Measurements from ENCODE around the gene KCNK6. TPM values are rescaled to one million over a fixed set of nuclear protein-coding genes. Genes with fewer than 3 reads are reported as not detected.

Gene KCNK6
- total RNA-seq, 1 donor from 2014 or later = 19.0 TPM

DNA sequence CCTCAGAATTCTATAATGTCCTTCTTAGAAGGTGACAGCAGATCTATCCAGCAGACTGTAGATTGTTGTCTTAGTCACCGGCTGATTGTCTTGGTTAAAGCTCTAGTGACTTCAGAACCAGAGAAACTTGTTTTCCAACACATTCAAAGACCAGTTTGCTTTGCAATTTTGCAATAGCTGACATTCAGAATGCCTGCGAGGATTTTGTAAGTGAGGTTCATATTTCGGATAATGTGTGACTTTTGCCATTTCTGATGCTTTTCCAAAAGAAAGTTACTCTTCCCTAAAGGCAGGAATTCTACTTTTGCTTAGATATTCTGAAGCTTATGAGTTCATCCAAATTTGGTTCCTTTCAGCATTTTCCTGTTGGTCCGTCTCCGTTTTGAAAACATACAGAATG, 42.1 kb upstream of the KCNK6 start:
- TF ChIP-seq CTCF (IDR thresholded peaks at IDR 0.05; ENCODE audit: insufficient read depth, low read length, severe bottlenecking) = no peak
- no peak for FAIRE-seq
- Histone ChIP-seq H3K27me3 (ENCODE audit: control insufficient read depth, insufficient read depth, low read length) (no peaks in the 10 kb centered on the region), H3K4me3 (ENCODE audit: low read depth, low read length) (no peak overlapping the region), H3K36me3 (ENCODE audit: control insufficient read depth, insufficient read depth, low read length) (peaks cover 13% of the 10 kb centered on the region)
- peak; percentile 90 for DNase-seq (ENCODE audit: low read depth)

DNA sequence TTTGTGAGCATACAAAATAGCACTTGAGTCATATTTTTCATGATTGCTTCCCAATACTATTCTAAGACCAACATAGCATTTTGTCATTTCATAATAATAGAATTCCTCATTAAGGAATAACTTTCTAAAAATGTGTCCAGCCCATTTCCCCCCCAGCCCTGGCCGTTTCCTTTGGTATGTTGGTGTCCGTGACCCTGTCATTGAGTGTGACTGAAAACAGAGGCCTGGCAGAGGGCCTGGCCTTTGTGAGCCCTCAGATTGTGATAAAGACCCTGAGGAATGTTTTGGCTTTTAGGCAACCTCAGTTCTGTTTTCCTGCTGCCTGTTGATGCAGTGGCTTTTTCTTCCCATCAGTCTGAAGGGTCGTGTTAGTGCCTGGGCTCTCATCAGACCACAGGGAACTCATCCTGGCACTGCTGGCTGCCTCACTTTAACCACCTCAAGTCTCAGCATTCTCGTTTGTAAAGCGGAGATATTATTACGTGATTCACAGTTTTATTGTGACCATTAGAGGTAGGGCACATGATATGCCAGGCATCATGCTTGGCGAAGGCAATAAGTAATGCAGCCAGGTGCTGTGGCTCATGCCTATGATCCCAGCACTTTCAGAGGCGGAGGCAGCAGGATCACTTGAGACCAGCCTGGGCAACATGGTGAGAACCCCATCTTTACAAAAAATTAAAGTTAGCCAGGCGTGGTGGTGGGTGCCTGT, 41.5 kb upstream of the KCNK6 start:
- FAIRE-seq = no peak
- Histone ChIP-seq H3K36me3 (ENCODE audit: control insufficient read depth, insufficient read depth, low read length) (peaks cover 13% of the 10 kb centered on the region), H3K27me3 (ENCODE audit: control insufficient read depth, insufficient read depth, low read length) (no peaks in the 10 kb centered on the region), H3K4me3 (ENCODE audit: low read depth, low read length) (no peak overlapping the region)
- DNase-seq (ENCODE audit: low read depth) = no peak
- TF ChIP-seq CTCF (IDR thresholded peaks at IDR 0.05; ENCODE audit: insufficient read depth, low read length, severe bottlenecking) = no peak

DNA sequence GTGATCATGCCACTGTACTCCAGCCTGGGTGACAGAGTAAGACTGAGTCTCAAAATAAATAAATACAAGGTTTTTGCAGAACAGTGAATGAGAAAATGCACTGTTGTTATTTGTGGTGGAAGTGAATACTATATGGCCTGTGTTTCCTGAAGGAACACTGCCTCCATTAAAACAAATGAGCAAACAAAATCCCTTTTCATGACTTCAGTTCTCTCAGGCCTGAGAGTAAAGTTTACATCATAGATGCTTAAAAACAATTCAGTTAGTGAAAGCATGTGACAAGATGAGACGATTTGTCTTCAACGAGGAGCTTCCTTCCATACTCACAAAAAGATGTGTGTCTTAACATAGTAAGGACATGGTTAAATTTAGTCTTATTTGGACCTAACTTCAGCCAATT, 40.9 kb upstream of the KCNK6 start:
- Histone ChIP-seq H3K36me3 (ENCODE audit: control insufficient read depth, insufficient read depth, low read length) (peaks cover 13% of the 10 kb centered on the region), H3K27me3 (ENCODE audit: control insufficient read depth, insufficient read depth, low read length) (no peaks in the 10 kb centered on the region), H3K4me3 (ENCODE audit: low read depth, low read length) (no peak overlapping the region)
- TF ChIP-seq CTCF (IDR thresholded peaks at IDR 0.05; ENCODE audit: insufficient read depth, low read length, severe bottlenecking) = no peak
- no peak for FAIRE-seq
- no peak for DNase-seq (ENCODE audit: low read depth)

GRCh38 chr19:38280030-38280921, 39.4 kb upstream of the KCNK6 start:
- Histone ChIP-seq H3K27me3 (ENCODE audit: control insufficient read depth, insufficient read depth, low read length) (no peaks in the 10 kb centered on the region), H3K36me3 (ENCODE audit: control insufficient read depth, insufficient read depth, low read length) (peaks cover 19% of the 10 kb centered on the region), H3K4me3 (ENCODE audit: low read depth, low read length) (no peak overlapping the region)
- no peak for TF ChIP-seq CTCF (IDR thresholded peaks at IDR 0.05; ENCODE audit: insufficient read depth, low read length, severe bottlenecking)
- no peak for FAIRE-seq
- DNase-seq (ENCODE audit: low read depth) = no peak

- DNase-seq (ENCODE audit: low read depth) = no peak
- Histone ChIP-seq H3K4me3 (ENCODE audit: low read depth, low read length) (no peak overlapping the region), H3K27me3 (ENCODE audit: control insufficient read depth, insufficient read depth, low read length) (no peaks in the 10 kb centered on the region), H3K36me3 (ENCODE audit: control insufficient read depth, insufficient read depth, low read length) (peaks cover 27% of the 10 kb centered on the region)
- no peak for TF ChIP-seq CTCF (IDR thresholded peaks at IDR 0.05; ENCODE audit: insufficient read depth, low read length, severe bottlenecking)
- no peak for FAIRE-seq
These were observed 37.7 kb upstream of the KCNK6 start for GRCh38 chr19:38281811-38282566.
